ENCODE data around the gene CLDN1.

GRCh38 chr3:190301591-190301990, 20.7 kb downstream of the CLDN1 start:
- TF ChIP-seq CTCF (IDR thresholded peaks at IDR 0.05) (no peak), IRF3 (IDR thresholded peaks at IDR 0.05; ENCODE audit: low read depth, low read length) (no peak), JUND (IDR thresholded peaks at IDR 0.05) (no peak), EZH2phosphoT487 (IDR thresholded peaks at IDR 0.05; ENCODE audit: borderline replicate concordance, low read depth) (no peak), REST (IDR thresholded peaks at IDR 0.05; ENCODE audit: low read depth, low read length) (no peak), TAF1 (IDR thresholded peaks at IDR 0.05; ENCODE audit: borderline replicate concordance, low read depth, low read length) (no peak), ELF1 (IDR thresholded peaks at IDR 0.05) (no peak), RCOR1 (IDR thresholded peaks at IDR 0.05; ENCODE audit: low read length) (no peak), CHD2 (IDR thresholded peaks at IDR 0.05; ENCODE audit: low read length, partially characterized antibody) (no peak)

Data from SK-N-SH (cell line).